ENCODE measurements around the gene YOD1.

- TF ChIP-seq CTCF (IDR thresholded peaks at IDR 0.05; ENCODE audit: low read depth, low read length) (no peak), EZH2phosphoT487 (IDR thresholded peaks at IDR 0.05; ENCODE audit: low read depth) (no peak)
Observed at GRCh38 chr1:207064561-207064960, 13.6 kb upstream of the YOD1 start.

Data from OCI-LY3 (cell line).